ENCODE data around the gene ASCC3. TPM values are rescaled to one million over a fixed set of nuclear protein-coding genes. Genes with fewer than 3 reads are reported as not detected.

ASCC3 gene
- total RNA-seq, 1 experiment from 2014 or later: 22.5 TPM

- DNase-seq (ENCODE audit: low spot score): no peak
Measured at GRCh38 chr6:100577425-100577824, 303.7 kb downstream of the ASCC3 start.

GRCh38 chr6:100575921-100576320 is 305.2 kb downstream of the ASCC3 start:
- DNase-seq (ENCODE audit: low spot score): no peak

- DNase-seq (ENCODE audit: low spot score): no peak
Measured at GRCh38 chr6:100574836-100575235, 306.3 kb downstream of the ASCC3 start.

- DNase-seq (ENCODE audit: low spot score): peak; percentile 13
Measured at GRCh38 chr6:100573166-100573565, 308.0 kb downstream of the ASCC3 start.

- no peak for DNase-seq (ENCODE audit: low spot score)
Measured at GRCh38 chr6:100568255-100568654, 312.9 kb downstream of the ASCC3 start.

- DNase-seq (ENCODE audit: low spot score): no peak
Measured at GRCh38 chr6:100566563-100566962, 314.6 kb downstream of the ASCC3 start.

GRCh38 chr6:100565439-100566104 is 315.6 kb downstream of the ASCC3 start:
- DNase-seq (ENCODE audit: low spot score): no peak

GRCh38 chr6:100559859-100560258 is 321.3 kb downstream of the ASCC3 start:
- DNase-seq (ENCODE audit: low spot score): no peak

- DNase-seq (ENCODE audit: low spot score): no peak
Measured at GRCh38 chr6:100554228-100554627, 326.9 kb downstream of the ASCC3 start.

GRCh38 chr6:100553243-100553642 is 327.9 kb downstream of the ASCC3 start:
- no peak for DNase-seq (ENCODE audit: low spot score)

GRCh38 chr6:100549406-100550167 is 331.5 kb downstream of the ASCC3 start:
- DNase-seq (ENCODE audit: low spot score): no peak

GRCh38 chr6:100538086-100538485 is 343.0 kb downstream of the ASCC3 start:
- DNase-seq (ENCODE audit: low spot score): no peak

GRCh38 chr6:100518588-100518987 is 362.5 kb downstream of the ASCC3 start:
- no peak for DNase-seq (ENCODE audit: low spot score)

GRCh38 chr6:100517633-100518032 is 363.5 kb downstream of the ASCC3 start:
- DNase-seq (ENCODE audit: low spot score): no peak

- no peak for DNase-seq (ENCODE audit: low spot score)
Measured at GRCh38 chr6:100517106-100517505, 364.0 kb downstream of the ASCC3 start.

- DNase-seq (ENCODE audit: low spot score): no peak
Measured at GRCh38 chr6:100514660-100515059, 366.5 kb downstream of the ASCC3 start.

GRCh38 chr6:100512203-100512862 is 368.8 kb downstream of the ASCC3 start:
- DNase-seq (ENCODE audit: low spot score): no peak

GRCh38 chr6:100509101-100509500 is 372.0 kb downstream of the ASCC3 start:
- DNase-seq (ENCODE audit: low spot score): no peak

GRCh38 chr6:100506651-100507050 is 374.5 kb downstream of the ASCC3 start:
- DNase-seq (ENCODE audit: low spot score): no peak

GRCh38 chr6:100504786-100505737 is 376.1 kb downstream of the ASCC3 start:
- peak; percentile 64 for DNase-seq (ENCODE audit: low spot score)

- DNase-seq (ENCODE audit: low spot score): no peak
Measured at GRCh38 chr6:100503043-100503705, 378.0 kb downstream of the ASCC3 start.
